LNCaP clone FGC (cell line): ENCODE results near the gene OVOL2.

ENCODE experiments used
- DNase-seq: peaks from one replicate; pipeline ENCODE4 v3.0.0-alpha.2; 2011; ENCODE audit warnings: low read depth
- H3K4me3 ChIP-seq: 2 replicates; pipeline ENCODE4 v1.5.1; 2011; ENCODE audit warnings: mild to moderate bottlenecking, low read depth, low read length, control low read depth
- CTCF ChIP-seq: IDR thresholded peaks from 2 replicates; pipeline ENCODE4 v1.5.1; 2012; ENCODE audit warnings: mild to moderate bottlenecking; ENCODE audit not compliant: control insufficient read depth, insufficient read depth; ENCODE audit errors: extremely low read depth

OVOL2 gene

GRCh38 chr20:17990278-17990972, 67.3 kb downstream of the OVOL2 start:
- H3K4me3 ChIP-seq = peak overlapping the region; percentile 43
- no peak for DNase-seq
- no peak for TF ChIP-seq CTCF

GRCh38 chr20:17987988-17988387, 69.7 kb downstream of the OVOL2 start:
- no peak for TF ChIP-seq CTCF
- no peak for DNase-seq
- H3K4me3 ChIP-seq = no peak overlapping the region

- no peak overlapping the region for H3K4me3 ChIP-seq
- no peak for TF ChIP-seq CTCF
- no peak for DNase-seq
Observed at GRCh38 chr20:17985388-17986018, 72.2 kb downstream of the OVOL2 start.

GRCh38 chr20:17976305-17976704, 81.4 kb downstream of the OVOL2 start:
- DNase-seq = no peak
- TF ChIP-seq CTCF = no peak
- H3K4me3 ChIP-seq = no peak overlapping the region
